Measurements from ENCODE around the gene DNAJB9.

DNAJB9 gene

GRCh38 chr7:108598153-108598552 lies 28.5 kb downstream of the DNAJB9 start:
- H3K27ac ChIP-seq: no peak overlapping the region
- TF ChIP-seq ZFX (IDR thresholded peaks at IDR 0.05) (no peak), CTCF (conservative IDR thresholded peaks at IDR 0.05) (no peak)

- H3K27ac ChIP-seq: no peak overlapping the region
- TF ChIP-seq CTCF (conservative IDR thresholded peaks at IDR 0.05) (no peak), ZFX (IDR thresholded peaks at IDR 0.05) (no peak)
These were observed 29.4 kb downstream of the DNAJB9 start for GRCh38 chr7:108598914-108599580.

GRCh38 chr7:108600399-108600798 lies 30.7 kb downstream of the DNAJB9 start:
- TF ChIP-seq ZFX (IDR thresholded peaks at IDR 0.05) (no peak), CTCF (conservative IDR thresholded peaks at IDR 0.05) (no peak)
- no peak overlapping the region for H3K27ac ChIP-seq

- TF ChIP-seq ZFX (IDR thresholded peaks at IDR 0.05) (no peak), CTCF (conservative IDR thresholded peaks at IDR 0.05) (no peak)
- H3K27ac ChIP-seq: no peak overlapping the region
These were observed 34.1 kb downstream of the DNAJB9 start for GRCh38 chr7:108603656-108604306.

GRCh38 chr7:108604307-108605077 lies 34.8 kb downstream of the DNAJB9 start:
- H3K27ac ChIP-seq: no peak overlapping the region
- TF ChIP-seq CTCF (conservative IDR thresholded peaks at IDR 0.05) (no peak), ZFX (IDR thresholded peaks at IDR 0.05) (no peak)

GRCh38 chr7:108605559-108606201 lies 36.0 kb downstream of the DNAJB9 start:
- no peak for TF ChIP-seq ZFX (IDR thresholded peaks at IDR 0.05)
- TF ChIP-seq CTCF (conservative IDR thresholded peaks at IDR 0.05): no peak
- H3K27ac ChIP-seq: no peak overlapping the region

All from C4-2B (cell line).